ENCODE data around the gene CDC25B. TPM values are rescaled to one million over a fixed set of nuclear protein-coding genes. Genes with fewer than 3 reads are reported as not detected.

CDC25B gene
- total and polyA plus RNA-seq, 2 of the 8 experiments (the other 6 are each of a cell fraction or from before 2014, with no cell fraction given): 21.7 to 31.2 TPM

DNA sequence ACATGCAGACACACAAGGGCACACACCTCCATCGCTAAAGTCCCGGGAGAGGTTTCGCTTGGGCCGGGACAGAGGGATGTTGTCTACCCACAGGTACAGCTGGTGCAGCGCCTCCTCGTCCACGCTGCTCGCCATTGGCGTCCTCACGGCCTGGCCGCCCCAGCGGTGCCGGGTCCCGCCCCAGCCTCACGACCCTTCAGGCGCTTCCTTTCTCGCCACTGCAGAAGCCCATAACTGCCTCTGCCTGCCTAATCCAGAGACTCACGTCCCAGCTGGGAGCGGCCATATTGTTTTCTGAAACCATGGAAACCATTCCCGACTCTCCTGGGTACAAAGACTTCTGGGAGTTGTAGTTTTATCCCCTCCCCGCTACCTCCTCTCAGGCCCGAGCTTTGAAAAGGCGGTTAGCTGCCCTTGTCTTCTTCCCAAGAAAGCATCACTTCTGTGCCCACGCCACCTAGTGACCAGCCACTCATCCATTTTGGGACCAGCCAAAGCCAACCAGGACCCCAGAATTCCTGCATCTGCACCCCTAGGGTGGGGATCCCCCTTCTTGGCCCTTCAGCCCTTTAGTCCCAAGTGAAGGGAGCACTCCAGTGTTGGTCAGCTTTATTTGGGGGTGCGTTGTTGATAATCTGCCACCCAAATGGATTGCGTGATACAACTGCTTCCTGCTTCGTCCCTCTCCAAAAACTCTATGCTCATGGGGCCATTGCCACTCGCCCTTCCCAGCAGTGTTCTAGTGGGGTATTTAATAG is 14.8 kb upstream of the CDC25B start, which contains the start of gene SPEF1 (continued):
- TF ChIP-seq JUN (IDR thresholded peaks at IDR 0.05; ENCODE audit: low read depth, low read length) (no peak), EZH2 (IDR thresholded peaks at IDR 0.05; ENCODE audit: low read depth, low read length, severe bottlenecking) (no peak), NANOG (IDR thresholded peaks at IDR 0.05; ENCODE audit: insufficient read depth, low read depth, low read length, poor library complexity, severe bottlenecking) (no peak), EP300 (IDR thresholded peaks at IDR 0.05; ENCODE audit: borderline replicate concordance in 1 of 2, low read depth in 2 of 2, low read length in 2 of 2) (no peak), POLR2AphosphoS5 (IDR thresholded peaks at IDR 0.05; ENCODE audit: low read depth, low read length) (peak; percentile 32; the same call in 1 of the 2 replicates), BCL11A (IDR thresholded peaks at IDR 0.05; ENCODE audit: low read depth in 2 of 2, low read length in 2 of 2) (no peak), JUND (IDR thresholded peaks at IDR 0.05; ENCODE audit: low read length) (no peak; the same call in 1 of the 2 replicates), BACH1 (IDR thresholded peaks at IDR 0.05; ENCODE audit: low read length) (no peak), YY1 (IDR thresholded peaks at IDR 0.05; ENCODE audit: low read depth, low read length) (peak; percentile 99)
- TF ChIP-seq, protein P1, sequence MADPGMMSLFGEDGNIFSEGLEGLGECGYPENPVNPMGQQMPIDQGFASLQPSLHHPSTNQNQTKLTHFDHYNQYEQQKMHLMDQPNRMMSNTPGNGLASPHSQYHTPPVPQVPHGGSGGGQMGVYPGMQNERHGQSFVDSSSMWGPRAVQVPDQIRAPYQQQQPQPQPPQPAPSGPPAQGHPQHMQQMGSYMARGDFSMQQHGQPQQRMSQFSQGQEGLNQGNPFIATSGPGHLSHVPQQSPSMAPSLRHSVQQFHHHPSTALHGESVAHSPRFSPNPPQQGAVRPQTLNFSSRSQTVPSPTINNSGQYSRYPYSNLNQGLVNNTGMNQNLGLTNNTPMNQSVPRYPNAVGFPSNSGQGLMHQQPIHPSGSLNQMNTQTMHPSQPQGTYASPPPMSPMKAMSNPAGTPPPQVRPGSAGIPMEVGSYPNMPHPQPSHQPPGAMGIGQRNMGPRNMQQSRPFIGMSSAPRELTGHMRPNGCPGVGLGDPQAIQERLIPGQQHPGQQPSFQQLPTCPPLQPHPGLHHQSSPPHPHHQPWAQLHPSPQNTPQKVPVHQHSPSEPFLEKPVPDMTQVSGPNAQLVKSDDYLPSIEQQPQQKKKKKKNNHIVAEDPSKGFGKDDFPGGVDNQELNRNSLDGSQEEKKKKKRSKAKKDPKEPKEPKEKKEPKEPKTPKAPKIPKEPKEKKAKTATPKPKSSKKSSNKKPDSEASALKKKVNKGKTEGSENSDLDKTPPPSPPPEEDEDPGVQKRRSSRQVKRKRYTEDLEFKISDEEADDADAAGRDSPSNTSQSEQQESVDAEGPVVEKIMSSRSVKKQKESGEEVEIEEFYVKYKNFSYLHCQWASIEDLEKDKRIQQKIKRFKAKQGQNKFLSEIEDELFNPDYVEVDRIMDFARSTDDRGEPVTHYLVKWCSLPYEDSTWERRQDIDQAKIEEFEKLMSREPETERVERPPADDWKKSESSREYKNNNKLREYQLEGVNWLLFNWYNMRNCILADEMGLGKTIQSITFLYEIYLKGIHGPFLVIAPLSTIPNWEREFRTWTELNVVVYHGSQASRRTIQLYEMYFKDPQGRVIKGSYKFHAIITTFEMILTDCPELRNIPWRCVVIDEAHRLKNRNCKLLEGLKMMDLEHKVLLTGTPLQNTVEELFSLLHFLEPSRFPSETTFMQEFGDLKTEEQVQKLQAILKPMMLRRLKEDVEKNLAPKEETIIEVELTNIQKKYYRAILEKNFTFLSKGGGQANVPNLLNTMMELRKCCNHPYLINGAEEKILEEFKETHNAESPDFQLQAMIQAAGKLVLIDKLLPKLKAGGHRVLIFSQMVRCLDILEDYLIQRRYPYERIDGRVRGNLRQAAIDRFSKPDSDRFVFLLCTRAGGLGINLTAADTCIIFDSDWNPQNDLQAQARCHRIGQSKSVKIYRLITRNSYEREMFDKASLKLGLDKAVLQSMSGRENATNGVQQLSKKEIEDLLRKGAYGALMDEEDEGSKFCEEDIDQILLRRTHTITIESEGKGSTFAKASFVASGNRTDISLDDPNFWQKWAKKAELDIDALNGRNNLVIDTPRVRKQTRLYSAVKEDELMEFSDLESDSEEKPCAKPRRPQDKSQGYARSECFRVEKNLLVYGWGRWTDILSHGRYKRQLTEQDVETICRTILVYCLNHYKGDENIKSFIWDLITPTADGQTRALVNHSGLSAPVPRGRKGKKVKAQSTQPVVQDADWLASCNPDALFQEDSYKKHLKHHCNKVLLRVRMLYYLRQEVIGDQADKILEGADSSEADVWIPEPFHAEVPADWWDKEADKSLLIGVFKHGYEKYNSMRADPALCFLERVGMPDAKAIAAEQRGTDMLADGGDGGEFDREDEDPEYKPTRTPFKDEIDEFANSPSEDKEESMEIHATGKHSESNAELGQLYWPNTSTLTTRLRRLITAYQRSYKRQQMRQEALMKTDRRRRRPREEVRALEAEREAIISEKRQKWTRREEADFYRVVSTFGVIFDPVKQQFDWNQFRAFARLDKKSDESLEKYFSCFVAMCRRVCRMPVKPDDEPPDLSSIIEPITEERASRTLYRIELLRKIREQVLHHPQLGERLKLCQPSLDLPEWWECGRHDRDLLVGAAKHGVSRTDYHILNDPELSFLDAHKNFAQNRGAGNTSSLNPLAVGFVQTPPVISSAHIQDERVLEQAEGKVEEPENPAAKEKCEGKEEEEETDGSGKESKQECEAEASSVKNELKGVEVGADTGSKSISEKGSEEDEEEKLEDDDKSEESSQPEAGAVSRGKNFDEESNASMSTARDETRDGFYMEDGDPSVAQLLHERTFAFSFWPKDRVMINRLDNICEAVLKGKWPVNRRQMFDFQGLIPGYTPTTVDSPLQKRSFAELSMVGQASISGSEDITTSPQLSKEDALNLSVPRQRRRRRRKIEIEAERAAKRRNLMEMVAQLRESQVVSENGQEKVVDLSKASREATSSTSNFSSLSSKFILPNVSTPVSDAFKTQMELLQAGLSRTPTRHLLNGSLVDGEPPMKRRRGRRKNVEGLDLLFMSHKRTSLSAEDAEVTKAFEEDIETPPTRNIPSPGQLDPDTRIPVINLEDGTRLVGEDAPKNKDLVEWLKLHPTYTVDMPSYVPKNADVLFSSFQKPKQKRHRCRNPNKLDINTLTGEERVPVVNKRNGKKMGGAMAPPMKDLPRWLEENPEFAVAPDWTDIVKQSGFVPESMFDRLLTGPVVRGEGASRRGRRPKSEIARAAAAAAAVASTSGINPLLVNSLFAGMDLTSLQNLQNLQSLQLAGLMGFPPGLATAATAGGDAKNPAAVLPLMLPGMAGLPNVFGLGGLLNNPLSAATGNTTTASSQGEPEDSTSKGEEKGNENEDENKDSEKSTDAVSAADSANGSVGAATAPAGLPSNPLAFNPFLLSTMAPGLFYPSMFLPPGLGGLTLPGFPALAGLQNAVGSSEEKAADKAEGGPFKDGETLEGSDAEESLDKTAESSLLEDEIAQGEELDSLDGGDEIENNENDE (IDR thresholded peaks at IDR 0.05; ENCODE audit: insufficient replicate concordance, low read length): no peak

Data from H1 (cell line).